Endothelial cell of hepatic sinusoid (primary cell): ENCODE results near the gene DNM1.
"Not testable (repeated sequence)": the region's sequence is repeated elsewhere in the genome, so short reads cannot be mapped to it uniquely, and the experiment has no call there.

Experiments used
- in situ Hi-C: cut with HindIII; loops from 2 replicates; pipeline ENCODE4 v1.10.0; 2017; ENCODE audit warnings: low sequenced_read_pairs

Gene DNM1

GRCh38 chr9:128271512-128271911 lies 68.3 kb downstream of the DNM1 start:
- in situ Hi-C loops, result no loop called here

- in situ Hi-C loops, result no loop called here
These were observed 71.1 kb downstream of the DNM1 start for GRCh38 chr9:128274245-128274644.

GRCh38 chr9:128275198-128276007 lies 72.2 kb downstream of the DNM1 start, which contains the start of gene GOLGA2:
Gene GOLGA2 (minus strand): TSS chr9:128276007. CDS start chr9:128275976, 31 bp downstream.
- in situ Hi-C loops, result no loop called here

GRCh38 chr9:128276008-128276573 lies 72.9 kb downstream of the DNM1 start, which contains the start of gene SWI5:
Gene SWI5 (plus strand): TSS chr9:128276276.
- in situ Hi-C loops, result no loop called here

- in situ Hi-C loops, result no loop called here
These were observed 73.5 kb downstream of the DNM1 start for GRCh38 chr9:128276574-128277270.

GRCh38 chr9:128279088-128280073 lies 76.2 kb downstream of the DNM1 start:
- in situ Hi-C loops, result not testable (repeated sequence)

- in situ Hi-C loops, result no loop called here
These were observed 77.0 kb downstream of the DNM1 start for GRCh38 chr9:128280084-128280622.

- in situ Hi-C loops, result no loop called here
These were observed 79.3 kb downstream of the DNM1 start for GRCh38 chr9:128282500-128282899.

- in situ Hi-C loops, result no loop called here
These were observed 82.0 kb downstream of the DNM1 start for GRCh38 chr9:128285033-128285784.

- in situ Hi-C loops, result no loop called here
These were observed 83.3 kb downstream of the DNM1 start for GRCh38 chr9:128286440-128286839.

- in situ Hi-C loops, result no loop called here
These were observed 85.3 kb downstream of the DNM1 start for GRCh38 chr9:128288273-128289004.

GRCh38 chr9:128292009-128292408 lies 88.8 kb downstream of the DNM1 start:
- in situ Hi-C loops, result no loop called here

- in situ Hi-C loops, result no loop called here
These were observed 89.9 kb downstream of the DNM1 start for GRCh38 chr9:128293091-128293490.

GRCh38 chr9:128294142-128294541 lies 91.0 kb downstream of the DNM1 start:
- in situ Hi-C loops, result no loop called here

GRCh38 chr9:128296340-128297220 lies 93.4 kb downstream of the DNM1 start:
- in situ Hi-C loops, result no loop called here

- in situ Hi-C loops, result no loop called here
These were observed 94.1 kb downstream of the DNM1 start for GRCh38 chr9:128297221-128297773.
